ENCODE results near the gene MRPS2. TPM values are rescaled to one million over a fixed set of nuclear protein-coding genes. Genes with fewer than 3 reads are reported as not detected.
A peak's percentile ranks its signal among the peaks of the same experiment; 100 is the strongest.

The MRPS2 gene
- total RNA-seq, 1 donor from 2014 or later, result 13.9 TPM

DNA sequence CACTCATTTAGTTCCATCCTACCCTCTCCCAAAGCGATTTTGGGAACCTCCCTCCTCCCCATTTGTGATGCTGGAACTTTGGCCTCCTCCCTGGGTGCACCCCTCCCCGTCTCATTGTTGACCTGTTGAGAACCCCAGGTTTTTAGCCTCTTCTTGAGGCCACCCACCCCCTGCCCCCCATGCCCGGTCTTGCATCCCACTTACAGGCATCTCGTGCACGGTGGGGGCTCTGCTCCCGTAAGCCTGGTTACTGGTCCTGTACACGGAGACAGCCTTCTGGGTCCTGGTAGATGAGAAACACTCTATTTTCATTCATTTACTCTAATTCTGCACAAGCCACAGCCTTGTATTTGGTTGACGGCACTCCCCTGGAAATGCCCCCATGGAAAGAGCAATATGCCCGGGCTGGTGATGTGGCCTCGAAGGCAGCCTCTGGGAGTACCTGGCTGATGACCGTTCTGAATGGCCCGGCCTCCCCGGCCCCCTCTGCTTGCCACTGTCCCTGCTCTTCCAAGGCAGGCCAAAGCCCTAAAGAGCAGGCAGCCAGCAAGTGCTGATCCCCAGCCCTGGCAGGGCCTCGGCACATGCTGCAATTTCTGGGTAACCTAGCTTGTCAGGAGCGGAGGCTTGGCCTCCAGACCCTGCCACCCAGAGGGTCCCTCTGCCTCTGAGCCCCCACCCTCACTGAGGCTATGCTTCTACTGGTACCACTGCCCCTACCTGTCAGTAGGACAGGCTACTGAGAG lies 1.9 kb upstream of the MRPS2 start:
- no peak for DNase-seq (ENCODE audit: low spot score in 2 of 2)
- FAIRE-seq, result no peak

DNA sequence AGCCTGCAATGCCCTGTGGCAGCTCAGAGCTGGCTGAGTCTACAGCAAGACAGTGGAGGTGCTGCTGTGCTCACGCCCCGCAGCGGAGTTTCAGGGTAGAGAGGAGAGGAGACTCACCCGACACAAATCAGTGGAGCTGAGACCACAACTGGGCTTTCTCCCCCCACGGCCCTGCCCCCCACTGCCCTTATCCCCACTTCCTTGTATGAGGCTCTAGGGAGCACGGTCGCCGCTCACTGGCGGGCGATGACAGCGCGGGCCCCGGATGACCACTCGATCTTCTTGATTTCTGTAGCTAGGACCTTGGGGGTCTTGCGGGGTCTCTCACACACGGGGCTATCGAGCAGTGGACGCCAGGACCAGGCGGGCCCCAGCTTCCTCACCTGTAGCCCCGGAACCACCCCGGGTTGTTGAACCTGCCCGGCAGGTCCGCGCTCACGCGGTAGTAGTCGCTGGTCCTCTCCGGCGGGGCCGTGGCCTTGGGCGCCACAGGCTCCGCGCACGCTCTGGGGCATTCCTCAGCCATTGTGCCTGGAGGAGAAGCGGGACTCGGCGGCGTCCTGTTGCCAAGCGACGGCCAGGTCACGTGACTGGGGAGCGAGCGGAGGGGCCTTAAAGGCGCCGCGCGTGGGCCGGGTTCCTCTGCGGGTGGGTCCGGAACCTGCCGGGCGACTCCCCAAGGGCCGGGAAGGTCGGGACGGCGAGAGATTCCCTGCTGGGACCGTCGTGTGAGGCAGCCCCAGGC lies 984 bp upstream of the MRPS2 start:
- no peak for FAIRE-seq
- DNase-seq (ENCODE audit: low spot score in 2 of 2), result peak; percentile 94

DNA sequence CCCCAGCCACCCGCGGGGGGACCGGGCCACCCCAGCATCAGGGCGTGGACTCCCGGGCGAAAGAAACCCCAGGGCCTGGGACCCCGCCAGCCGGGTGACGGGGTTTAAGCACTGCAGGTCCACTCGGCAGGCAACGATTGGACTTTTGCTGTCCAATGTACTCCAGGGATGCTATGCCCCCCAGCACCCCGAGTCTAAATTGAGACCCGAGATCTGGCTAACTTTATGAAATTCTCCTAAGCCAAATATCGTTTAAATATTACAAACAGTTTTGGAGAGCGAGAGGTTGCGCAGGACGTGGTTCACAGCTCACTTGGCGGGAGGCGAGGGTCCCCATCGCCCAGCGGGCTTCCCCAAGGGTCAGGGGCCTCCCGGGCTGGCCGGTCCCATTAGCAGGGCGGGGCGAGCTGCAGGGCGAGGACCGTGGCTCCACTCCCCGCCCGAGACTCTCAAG lies 384 bp upstream of the MRPS2 start:
- FAIRE-seq (no peak), DNase-seq (ENCODE audit: low spot score in 2 of 2) (no peak)

DNA sequence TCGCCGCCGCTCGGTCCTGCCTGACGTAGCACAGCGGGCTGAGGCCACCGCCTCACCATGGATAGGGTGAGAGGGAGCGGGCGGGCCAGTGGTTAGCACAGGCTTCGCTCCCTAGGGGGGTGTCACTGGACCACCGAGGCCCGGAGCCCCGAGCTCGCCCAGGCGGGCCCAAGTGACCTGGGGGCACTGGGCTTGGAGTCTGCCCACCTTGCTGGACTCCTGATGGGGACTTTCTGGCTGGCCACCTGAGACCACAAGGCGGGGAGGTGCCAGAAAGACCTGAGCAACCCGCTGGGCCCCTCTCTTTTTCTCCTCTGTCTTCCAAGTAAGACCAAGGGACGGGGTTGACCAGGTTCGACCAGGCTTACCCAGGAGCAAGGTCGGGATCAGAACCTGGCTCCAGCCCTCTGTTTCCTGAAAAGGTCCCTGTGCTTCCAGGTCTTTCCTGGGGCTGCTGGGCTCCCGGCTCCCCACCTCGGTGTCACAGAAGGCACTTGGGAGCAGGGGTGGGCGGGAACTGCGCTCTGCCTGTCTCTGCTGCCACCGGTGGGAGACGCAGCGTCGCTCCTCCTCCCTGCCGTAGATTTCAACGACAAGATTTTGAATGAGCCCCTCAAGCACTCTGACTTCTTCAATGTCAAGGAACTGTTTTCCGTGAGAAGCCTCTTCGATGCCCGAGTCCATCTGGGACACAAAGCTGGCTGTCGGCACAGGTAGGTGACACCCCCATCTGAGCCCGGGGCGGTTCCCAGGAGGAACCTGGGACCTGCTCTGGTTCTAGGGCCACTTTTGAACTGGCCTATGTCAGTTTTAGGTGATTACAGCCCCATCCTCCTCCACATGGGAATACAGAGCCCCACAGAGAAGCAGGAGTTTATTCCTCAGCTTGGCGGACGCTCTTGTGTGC lies 1.0 kb downstream of the MRPS2 start:
- DNase-seq (ENCODE audit: low spot score in 2 of 2), result peak in 1 of 2 donors; percentile 68

DNA sequence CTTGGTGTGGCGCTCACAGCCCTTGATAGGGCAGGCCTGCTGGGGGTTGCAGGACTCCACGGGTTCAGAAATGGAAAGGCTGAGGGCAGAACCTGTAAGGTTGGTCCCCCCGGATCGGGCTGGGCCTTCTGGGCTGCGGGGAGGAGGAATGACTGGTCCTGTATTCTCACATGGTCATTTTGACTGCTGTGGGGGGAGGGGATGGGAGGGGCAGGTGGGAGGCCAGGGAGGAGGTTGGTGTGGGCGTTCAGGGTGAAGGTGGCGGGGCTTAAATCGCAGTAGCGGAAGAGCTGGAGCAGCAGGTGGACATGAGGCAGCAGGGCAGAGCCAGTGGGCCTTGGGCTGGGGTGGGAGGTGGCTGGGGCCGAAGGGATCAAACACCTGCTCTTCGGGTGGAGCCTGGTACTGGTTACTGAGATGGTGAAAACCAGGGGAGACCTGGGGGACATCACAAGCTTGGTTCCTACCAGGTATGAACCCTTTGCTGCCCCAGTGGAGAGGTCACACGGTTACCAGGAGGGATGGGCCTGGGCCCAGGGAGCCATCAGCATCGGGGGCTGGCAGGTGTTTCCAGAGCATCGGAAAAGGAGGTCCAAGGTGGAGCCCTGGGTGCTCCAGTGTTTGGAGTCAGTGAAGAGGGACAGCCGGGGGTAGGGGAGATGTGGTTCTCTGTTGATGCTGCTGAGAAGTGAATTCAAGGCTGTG lies 1.8 kb downstream of the MRPS2 start:
- DNase-seq (ENCODE audit: low spot score in 2 of 2), result no peak

More for the DNA sequence above, 1.0 kb downstream of the MRPS2 start:
- FAIRE-seq, result no peak

DNA sequence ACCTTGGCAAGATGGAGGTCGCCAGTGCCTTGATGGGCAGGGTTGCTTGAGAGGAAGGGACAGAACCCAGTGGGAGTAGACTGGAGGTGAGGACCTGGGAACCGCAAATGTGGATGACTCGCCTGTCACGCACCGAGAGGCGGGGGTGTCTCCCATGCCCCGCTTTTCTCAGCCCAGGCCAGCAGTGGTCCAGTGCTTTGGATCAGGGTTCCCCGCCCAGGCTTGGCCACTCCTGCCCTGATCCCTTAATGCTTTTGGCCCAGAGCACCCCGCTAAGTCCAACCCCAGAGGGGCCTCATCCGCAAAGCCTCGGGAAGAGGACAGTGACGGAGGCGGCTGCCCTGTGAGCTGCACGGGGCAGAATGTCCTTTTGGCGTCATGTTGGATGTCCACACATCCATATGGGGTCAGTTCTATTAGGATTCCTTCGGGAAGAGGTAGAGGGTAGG lies 2.4 kb downstream of the MRPS2 start:
- FAIRE-seq, result no peak
- DNase-seq (ENCODE audit: low spot score in 2 of 2), result no peak

More for the DNA sequence above, 1.8 kb downstream of the MRPS2 start:
- FAIRE-seq, result no peak

DNA sequence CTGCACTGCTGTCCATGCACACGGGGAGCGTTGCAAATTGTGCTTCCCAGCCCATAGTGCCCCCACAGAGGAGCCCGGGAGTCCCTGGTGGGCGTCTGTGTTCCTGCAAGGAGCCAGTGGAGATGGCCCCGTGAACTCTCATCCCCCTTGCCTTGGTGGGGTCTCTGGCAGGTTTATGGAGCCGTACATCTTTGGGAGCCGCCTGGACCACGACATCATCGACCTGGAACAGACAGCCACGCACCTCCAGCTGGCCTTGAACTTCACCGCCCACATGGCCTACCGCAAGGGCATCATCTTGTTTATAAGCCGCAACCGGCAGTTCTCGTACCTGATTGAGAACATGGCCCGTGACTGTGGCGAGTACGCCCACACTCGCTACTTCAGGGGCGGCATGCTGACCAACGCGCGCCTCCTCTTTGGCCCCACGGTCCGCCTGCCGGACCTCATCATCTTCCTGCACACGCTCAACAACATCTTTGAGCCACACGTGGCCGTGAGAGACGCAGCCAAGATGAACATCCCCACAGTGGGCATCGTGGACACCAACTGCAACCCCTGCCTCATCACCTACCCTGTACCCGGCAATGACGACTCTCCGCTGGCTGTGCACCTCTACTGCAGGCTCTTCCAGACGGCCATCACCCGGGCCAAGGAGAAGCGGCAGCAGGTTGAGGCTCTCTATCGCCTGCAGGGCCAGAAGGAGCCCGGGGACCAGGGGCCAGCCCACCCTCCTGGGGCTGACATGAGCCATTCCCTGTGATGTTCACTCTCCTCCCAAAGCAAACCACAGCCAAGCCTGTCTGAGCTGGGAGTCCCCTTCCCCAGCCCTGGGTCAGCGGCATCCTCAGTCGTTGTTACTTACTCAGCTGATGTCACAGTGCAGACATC lies 3.1 kb downstream of the MRPS2 start:
- FAIRE-seq, result no peak
- DNase-seq (ENCODE audit: low spot score in 2 of 2), result no peak

DNA sequence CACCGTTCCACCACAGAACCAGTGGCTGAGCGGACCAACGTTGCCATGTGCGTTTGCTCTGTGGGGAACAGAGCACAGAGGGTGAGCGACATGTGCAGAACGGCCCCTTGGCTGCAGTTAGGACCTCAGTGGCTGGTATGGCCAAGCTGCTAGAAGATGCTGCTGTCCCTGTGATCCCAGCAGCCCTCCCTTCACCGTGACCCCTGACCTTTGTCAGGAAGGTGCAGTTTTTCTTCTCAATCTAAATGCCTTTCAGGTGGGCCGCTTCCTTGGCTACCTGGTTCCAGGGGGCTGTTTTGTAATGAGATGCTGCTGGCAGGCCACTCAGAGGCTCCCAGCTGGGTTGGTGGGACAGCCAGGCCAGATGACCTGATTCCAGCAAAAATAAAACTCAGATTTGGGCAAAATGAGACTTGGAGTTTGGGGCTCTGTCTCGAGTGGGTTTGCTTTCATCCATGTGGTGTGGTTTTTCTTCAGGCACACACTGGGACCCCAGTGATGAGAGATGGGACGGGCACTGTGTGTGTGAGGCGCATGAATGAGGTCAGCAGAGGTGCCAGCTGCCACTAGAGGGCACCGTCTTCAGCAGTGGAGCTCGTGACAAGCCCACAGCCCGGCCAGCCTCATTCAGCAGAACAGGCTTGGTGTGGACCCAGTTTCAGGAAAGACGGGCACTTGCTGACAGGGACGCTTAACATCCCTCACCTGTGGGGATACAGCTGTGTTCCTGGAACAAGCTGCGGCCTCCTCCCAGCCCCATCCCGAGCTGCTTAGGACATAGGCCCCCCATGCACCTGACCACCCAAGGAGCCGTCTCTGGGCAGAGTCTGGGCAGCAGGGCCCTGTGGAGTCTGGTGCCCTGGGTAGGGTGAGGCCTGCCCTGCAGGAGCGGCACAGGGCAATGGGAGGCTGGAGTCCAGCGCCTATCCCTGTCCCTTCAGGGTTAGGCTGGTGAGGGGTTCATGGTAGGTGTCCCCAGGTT lies 4.1 kb downstream of the MRPS2 start:
- peak; percentile 70 to 85 for DNase-seq (ENCODE audit: low spot score in 2 of 2)
- FAIRE-seq, result no peak

DNA sequence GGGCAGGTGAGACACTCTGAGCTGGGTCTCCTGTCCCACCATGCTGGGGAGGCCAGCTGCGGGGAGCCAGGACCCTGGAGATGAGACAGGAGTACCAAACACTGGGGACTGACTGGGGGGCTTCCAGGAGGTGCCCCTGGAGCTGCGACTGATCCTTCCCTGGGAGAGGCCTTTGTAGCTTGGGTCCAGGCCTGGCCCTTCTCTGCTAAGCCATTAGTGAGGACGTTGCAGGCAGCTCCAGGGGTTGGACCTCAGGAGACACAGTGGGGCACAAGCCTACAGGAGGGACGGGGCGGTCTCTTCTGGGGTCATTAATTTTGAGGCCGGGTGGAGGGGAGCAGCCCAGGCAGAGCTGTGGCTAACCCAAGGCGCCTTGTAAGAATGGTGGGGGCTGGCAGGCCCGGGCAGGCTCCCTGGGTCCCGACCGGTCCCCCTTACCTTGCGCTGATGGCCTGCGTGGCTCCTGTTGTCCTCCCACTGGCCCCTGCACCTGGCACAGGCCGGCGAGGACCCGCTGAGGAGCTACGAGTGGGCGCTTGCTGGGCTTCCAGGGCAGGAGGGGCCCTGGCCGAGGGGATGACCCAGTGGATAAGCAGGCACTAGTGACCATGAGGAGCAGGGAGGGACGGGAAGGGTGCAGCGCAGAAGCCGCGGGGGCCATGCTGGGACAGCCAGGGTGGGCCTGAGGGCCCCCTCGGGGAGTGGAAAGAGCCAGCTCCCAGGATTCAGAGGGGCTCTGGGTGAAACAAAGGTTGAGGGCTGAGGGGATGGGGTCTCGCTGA lies 5.1 kb downstream of the MRPS2 start:
- DNase-seq (ENCODE audit: low spot score in 2 of 2) (no peak), FAIRE-seq (no peak)

DNA sequence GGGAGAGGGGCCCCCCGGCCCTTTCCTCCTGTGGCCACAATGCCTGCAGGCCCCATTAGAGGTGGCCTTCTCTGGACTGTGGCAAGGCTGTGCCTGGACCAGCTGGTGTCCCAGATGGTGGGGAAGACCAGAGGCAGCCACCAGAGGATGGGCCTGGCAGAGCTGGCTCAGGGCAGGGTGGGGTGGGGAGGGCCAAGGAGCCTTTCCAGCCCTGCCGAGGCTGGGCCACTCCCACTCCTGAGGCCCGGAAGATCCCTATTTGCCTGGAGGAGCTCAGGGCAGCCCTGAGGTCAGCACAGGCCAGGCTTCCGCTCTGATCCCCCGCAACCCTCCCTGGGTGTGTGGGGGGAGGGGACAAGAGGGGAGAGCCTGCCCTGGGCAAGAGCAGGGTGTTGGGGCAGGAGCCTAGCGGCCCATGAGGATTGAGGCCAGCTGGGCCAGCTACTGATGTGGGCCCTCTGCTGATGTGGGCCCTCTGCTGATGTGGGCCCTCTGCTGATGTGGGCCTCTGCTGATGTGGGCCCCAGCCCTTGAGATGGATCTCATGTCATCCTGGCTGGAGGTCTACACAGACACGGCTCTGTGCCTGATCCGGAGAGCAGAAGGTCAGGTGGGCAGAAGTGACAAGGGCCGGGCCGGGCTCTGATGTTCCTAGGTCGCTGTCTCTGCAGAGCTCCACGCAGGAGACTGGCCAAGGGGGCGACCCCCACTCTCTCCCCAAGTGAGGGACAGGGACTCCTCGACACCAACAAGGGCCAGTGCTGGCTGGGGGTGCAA lies 6.0 kb downstream of the MRPS2 start:
- FAIRE-seq, result no peak
- no peak for DNase-seq (ENCODE audit: low spot score in 2 of 2)

DNA sequence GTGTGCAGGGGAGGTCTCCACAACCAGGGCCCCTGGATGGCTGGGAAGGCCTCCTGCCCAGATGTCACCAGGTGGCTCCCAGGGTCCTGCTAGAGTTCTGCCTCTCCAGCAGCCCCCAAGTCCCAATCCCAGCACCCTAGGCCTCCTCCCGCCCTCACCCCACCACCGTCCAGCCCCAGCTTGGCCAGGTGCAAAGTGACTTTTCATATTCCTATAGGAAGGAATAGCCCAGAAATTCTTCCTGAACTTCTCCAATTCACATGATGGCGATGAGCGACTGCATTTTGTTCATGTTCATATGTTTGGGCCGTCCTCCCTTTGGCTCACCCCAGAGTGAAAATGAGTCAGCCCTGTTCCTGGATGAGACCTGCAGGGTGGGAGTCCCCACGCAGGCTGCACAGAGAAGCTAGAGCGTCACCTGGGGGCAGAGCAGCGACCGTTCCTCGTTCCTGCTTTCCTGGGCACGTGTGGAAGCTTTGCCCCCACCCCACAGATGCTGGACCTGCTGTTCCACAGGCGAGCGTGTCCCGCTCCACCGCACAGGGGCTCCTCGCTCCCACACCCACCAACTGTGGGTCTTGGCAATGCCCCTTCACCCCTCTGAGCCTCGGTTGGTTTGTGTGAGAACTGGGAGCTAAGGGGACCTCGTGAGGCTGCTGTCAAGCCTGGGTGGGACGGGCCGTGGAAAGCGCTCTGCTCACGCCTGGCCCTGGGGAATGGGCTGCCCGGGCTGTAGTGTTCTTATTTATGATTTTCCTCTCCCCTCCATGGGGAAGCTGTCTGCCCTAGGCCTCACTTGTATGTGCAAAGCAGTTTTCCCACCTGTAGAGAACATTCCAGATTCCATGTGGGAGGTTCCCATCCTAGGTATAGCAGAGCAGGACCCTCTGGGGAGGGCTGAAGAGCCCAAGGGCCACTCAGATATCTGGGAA lies 6.9 kb downstream of the MRPS2 start:
- no peak for FAIRE-seq
- no peak for DNase-seq (ENCODE audit: low spot score in 2 of 2)

DNA sequence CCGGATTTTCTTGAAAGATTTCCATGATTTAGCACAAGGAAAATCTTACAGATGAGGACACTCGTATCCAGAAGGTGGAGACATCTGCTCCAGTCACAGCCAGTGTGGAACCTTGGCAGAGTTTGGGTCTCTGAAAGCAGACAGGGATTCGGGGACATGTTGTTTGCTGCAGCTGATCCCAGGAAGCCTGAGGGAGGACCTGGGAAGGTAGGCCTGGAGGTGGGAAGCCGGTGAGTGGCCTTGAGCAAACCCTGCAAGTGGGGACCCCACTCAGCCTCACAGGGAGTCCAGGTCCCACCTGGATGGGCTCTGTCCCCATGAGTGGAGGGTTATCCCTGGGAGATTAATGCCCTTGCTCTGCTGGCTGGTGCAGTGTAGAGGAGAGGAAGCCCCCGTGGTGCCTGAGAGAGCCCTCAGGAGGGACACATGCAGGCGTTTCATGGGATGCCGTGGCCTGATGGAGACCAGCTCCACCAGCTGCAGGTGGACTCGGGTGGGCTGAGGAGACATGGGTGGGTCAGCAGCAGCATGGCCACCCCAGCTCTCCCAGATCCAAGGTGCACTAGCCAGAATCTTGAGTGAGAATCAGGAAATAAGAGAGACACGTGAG lies 7.8 kb downstream of the MRPS2 start:
- DNase-seq (ENCODE audit: low spot score in 2 of 2), result no peak
- no peak for FAIRE-seq

DNA sequence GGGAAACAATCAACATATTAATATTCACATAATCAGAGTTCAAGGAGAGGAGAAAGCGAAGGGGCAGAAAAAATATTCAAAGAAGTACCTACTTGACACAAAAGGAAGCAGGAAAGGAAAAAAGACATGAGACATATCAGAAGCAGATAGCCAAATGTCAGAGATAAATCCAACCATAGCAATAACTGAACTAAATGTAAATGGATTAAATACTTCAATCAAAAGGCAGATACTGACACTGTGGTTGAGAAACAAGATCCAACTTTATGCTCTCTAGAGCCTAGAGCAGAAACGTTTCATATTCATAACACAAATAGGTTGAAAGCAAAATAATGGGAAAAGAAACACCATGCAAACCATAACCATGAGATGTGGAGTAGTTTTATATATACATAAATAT lies 9.0 kb downstream of the MRPS2 start:
- DNase-seq (ENCODE audit: low spot score in 2 of 2) (no peak), FAIRE-seq (no peak)

DNA sequence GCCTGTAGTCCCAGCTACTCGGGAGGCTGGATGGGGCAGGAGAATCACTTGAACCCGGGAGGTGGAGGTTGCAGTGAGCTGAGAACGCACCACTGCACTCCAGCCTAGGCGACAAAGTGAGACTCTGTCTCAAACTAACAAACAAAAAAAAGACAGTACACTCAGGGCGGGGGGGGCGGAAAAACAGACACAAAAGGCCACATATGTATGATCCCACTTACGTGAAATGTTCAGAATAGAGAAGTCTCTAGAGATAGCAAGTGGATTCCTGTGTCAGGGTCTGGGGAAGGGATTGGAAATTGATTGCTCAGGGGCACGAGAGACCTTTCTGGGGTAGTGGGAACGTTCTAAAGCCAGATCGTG lies 11.7 kb downstream of the MRPS2 start:
- no peak for FAIRE-seq

DNA sequence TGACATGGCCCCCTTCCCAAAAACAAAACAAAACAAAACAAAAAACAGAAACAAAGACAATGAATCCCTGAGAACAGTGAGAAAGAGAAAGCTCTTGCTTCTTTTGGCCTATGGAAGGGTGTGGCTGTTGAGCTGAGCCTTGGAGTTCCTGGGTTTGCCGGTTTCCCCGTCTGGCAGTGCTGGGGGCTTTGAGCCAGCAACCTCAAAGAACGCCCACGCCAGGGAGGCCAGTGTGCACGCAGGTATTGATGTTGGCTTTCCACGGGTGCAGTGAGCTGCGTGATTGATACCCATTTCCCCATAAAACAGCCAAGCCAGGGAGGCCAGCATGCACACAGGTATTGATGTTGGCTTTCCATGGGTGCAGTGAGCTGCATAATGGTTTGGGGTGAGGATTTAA lies 12.4 kb downstream of the MRPS2 start:
- no peak for DNase-seq (ENCODE audit: low spot score in 2 of 2)
- no peak for FAIRE-seq

More for the DNA sequence above, 11.7 kb downstream of the MRPS2 start:
- no peak for DNase-seq (ENCODE audit: low spot score in 2 of 2)

Data from frontal cortex (tissue), 4 donors.